Activated CD4-positive, CD25-positive, alpha-beta regulatory T cell treated with anti-CD3 and anti-CD28 coated beads, Interleukin-2, amount 50 U/mL, for 16 hours (primary cell): Measurements from ENCODE around the gene OR51F2.
"Not testable (repeated sequence)": the region's sequence is repeated elsewhere in the genome, so short reads cannot be mapped to it uniquely, and the experiment has no call there.

Source experiments
- DNase-seq: peaks from one replicate; pipeline ENCODE4 v3.0.0-alpha.2; 2020; ENCODE audit warnings: low read depth, low spot score

OR51F2 gene, protein sequence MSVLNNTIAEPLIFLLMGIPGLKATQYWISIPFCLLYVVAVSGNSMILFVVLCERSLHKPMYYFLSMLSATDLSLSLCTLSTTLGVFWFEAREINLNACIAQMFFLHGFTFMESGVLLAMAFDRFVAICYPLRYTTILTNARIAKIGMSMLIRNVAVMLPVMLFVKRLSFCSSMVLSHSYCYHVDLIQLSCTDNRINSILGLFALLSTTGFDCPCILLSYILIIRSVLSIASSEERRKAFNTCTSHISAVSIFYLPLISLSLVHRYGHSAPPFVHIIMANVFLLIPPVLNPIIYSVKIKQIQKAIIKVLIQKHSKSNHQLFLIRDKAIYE

DNA sequence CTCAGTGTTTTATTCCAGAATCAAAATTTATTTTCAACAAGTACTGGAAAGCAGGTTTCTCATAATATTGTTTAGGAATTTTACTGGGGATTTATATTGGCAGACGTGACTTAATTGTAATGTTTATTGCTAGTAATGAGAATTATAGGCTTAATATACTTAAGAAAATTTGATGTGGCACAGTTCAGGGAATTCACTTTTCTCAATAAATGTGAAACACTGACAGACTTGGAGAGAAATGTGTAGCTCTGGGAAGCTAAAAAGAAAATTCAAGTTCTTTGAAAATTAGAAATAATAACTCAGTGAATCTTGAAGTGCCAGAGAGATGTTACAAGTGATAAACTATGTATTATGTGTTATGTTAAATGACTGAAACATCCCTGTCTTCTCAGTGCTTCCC is at the start of gene OR51F2:
Gene OR51F2 (plus strand): TSS at position 301 of the 400 bp plus-strand sequence. CDS start 101 bp downstream, outside the sequence.
- DNase-seq = no peak

DNA sequence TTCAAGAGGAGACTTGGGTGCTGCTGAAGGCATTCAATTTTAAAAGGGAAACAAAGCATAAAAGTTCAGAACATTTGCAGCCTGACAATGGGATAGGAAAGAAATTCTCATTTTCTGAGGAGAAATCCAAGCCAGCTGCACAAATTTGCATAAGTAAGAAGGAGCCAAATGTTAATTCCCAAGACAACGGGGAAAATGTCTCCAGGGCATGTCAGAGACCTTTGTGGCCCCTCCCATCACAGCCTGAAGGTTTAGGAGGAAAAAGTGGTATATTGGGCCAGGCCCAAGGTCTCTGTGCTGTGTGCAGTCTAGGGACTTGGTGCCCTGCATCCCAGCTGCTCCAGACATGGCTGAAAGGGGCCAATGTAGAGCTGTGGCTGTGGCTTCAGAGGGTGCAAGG is 38.7 kb upstream of the OR51F2 start:
- no peak for DNase-seq

DNA sequence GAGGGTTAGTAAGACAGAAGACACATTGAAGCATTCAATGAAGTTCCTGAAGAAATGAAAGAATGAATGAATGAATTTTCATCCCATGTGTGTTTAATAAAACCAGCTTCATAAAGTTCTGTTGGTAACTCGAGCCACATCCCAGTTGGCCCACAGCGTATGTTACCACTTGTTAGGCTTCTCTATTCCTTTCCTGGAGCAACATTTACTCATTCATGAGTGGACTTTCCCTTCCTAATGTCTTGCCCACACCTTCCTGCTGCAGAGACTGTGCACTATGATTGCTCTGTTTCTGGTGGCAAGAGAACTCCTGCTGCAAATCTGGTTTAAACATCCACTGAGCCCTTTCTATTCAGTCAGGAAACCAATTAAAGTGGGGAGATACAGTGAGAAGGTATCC is 23.9 kb upstream of the OR51F2 start:
- DNase-seq = no peak

DNA sequence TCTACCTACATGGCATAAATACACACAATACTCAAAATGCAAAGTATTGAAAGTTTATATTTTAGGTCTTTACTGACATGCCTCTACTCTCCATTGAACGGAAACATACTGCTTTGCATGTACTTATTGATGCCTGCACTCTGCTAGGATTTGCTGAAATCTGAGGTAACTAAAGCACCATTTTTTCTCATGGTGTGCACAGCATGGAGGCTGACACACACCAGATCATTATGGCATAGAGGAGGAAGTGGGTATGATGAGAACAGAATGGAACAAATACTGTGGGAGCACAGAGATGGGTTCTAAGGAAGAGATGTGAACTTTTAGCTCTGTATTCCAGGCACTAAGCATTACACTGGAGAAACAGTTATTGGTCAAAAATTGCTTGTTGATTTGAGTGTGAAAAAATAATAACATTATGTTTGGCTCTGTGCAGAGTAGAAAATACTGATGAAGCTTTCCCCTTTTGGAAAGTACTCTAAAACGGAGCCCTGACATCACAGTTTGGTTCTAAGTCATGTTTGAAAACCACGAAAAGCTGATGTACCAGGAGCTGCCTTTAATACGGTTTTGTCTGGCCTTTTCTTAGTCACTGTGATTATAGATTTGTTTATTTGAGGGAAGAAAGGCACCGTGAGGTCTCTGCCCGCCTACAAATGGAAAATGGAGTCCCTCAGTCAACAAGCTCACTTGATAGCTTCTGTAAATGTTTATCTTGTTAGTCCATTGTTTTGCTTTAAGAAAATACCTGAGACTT is 22.5 kb upstream of the OR51F2 start:
- DNase-seq = no peak

DNA sequence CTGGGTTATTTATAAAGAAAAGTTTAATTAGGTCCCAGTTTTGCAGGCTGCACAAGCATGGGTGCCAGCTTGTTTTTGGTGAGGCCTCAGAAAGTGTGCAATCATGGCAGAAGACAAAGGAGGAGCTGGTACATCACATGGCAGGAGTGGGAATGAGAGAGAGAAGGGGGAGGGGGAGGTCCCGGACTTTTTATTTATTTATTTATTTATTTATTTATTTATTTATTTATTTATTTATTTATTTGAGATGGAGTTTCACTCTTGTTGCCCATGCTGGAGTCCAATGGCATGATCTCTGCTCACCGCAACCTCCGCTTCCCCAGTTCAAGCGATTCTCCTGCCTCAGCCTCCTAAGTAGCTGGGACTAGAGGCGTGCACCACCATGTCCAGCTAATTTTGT is 19.8 kb upstream of the OR51F2 start:
- not testable (repeated sequence) for DNase-seq

DNA sequence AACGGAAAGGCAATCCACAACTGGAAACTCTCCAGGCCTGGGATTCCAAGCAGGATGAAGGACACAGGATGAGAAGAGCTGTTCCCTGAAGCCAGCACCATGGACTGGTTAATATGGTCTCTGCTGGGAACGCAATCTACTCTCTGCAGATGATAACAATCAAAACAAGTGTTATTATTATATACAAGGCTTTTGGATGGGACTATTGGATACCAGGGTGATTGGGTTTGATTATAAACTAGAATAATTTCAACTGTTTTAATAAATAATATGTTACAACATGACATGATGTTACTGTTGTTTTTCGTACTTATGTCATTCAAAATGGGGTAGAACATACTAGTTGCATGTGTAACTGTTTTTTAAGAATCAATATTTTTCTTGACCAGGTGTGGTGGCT is 16.8 kb upstream of the OR51F2 start, which contains the start of gene OR52R1:
Gene OR52R1 (minus strand): TSS at position 101 of the 400 bp plus-strand sequence. CDS start 0 bp downstream, at position 101.
- DNase-seq = no peak

DNA sequence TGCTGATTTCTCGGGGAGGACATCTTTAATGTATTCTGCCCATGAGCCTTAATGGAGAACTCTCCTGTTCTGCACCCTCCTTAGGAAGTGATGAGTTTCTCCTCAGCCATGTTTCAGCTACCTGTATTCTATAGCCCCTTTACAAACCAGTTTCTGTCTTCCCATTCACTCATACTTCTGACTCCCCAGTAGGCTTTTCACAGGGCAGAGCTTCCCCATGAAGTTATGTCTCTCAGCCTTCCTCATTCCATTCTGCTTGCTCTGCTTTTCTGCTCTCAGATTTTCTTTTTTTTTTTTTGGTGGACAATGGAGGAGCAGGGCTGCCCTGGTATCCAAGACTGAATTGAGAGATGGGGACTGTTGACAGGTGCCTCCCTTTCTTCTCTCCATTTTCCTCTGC is 12.6 kb upstream of the OR51F2 start:
- DNase-seq = no peak

DNA sequence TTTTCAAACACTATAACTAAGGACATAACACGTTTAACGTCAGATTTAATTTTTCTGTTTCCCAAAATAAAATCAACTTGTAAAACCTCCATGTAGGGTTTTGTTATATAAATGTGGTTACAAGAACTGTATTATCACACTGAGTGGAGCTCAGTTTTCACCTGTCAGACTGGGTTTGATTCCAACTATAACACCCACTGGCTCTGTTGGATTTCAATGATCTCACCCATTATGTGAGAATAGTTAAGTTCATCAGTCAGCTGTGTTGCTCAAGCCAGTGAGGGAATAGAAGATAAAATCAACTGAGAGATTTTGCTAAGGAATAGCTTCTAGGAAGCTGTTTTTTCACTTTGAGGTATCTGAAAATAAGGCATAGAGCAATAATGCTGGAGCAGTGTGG is 11.9 kb upstream of the OR51F2 start:
- DNase-seq = no peak

DNA sequence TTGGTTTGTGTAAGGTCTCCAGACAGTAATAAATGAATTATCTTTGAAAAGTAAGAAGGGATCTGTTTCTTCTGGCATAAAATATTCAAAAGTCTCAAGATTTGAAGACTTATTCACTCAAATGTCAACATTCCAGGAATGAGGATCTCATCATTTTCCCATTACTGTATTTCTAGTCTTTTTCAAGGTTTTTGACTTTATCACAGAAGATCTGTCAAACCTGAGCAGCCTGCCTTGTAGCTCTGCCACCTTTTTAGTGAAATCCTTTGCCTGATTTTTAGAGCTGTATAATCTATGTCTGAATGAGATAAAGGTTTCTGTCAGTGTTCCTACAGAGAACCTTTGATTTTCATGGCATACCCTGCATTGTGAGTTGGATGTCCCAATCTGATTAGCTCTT is 4.0 kb downstream of the OR51F2 start:
- DNase-seq = no peak

DNA sequence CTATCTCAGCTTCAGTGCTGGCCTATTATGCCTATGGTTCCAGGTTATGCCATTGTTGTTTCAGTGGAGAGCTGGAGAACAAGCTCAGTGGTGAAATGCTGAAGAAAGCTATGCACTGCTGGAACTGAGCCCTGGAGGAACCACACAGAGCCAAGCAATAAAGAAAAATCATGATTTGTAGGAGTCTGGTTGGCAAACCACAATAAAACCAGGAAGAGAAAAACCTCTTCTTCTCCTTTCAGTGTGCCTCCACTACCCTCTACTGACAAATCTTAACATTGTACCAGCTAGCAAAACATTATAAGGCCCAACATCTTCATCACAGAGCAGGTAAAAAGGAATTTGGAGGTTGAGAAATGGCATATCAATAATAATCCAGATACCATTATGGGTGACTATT is 5.3 kb downstream of the OR51F2 start:
- DNase-seq = no peak

DNA sequence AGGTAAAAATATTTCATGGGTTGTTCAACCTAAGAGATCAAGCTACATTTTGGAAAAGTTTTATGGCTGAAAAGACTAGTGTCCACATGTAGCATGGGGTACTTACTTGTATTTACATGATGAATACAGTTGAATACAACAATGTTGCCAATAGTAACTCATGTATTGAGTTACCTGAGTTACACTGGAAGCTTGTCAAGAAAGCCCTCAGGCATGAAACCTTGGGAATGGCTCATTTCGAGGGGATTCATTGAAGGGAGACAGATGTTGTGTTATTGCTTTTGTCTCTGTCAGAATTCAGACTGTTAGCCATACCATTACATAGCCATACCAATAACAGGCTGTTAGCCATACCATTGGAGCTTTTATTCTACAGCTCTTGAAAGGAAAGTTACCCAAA is 9.2 kb downstream of the OR51F2 start:
- no peak for DNase-seq

DNA sequence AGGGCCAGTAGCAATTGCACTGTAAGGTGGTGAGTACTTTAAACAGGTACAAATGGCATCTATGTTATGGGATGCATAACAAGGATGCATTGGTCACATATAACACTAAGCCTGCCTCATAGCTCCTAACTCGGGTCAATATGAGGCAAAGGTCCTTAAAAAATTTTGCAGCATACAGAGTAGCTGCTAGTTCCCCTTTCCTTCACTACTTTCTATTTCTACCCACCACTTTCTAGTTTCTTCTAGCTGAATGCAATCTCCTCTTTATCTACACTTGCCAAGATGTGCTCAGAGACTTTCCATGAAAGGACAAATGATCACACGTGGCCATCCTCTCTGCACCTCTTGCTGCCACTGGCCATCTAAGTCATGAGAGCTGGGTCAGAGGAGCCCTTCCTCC is 9.8 kb downstream of the OR51F2 start:
- no peak for DNase-seq

DNA sequence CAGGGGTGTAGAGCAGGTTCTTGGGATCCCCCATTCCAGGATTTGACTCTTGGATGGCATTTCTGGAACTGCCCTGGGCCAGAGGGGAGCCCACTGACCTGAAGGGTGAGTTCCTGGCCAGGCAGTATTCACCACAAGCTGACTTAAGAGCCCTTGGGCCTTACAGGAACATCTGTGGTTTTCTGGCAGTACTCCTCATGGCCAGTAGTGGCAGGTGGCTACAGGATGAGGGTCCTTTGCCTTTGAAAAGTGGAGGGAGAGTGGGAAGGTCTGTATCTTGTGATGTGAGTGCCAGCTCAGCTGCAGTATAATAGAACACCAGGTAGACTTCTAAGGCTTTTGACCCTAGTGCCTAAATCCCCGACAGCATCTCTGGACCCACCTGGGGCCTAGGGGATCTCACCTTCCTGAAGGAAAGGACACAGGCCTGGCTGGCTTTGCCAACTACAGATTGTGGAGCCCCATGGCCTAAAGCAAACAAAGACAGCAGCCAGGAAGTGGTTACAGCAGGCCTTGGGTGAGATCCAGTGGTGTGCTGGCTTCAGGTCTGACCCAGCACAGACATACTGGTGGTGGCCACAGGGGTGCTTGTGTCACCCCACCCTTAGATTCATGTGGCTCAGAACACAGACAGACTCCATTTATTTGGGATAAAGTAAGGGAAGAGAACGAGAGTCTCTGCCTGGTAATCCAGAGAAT is 18.9 kb downstream of the OR51F2 start:
- no peak for DNase-seq

DNA sequence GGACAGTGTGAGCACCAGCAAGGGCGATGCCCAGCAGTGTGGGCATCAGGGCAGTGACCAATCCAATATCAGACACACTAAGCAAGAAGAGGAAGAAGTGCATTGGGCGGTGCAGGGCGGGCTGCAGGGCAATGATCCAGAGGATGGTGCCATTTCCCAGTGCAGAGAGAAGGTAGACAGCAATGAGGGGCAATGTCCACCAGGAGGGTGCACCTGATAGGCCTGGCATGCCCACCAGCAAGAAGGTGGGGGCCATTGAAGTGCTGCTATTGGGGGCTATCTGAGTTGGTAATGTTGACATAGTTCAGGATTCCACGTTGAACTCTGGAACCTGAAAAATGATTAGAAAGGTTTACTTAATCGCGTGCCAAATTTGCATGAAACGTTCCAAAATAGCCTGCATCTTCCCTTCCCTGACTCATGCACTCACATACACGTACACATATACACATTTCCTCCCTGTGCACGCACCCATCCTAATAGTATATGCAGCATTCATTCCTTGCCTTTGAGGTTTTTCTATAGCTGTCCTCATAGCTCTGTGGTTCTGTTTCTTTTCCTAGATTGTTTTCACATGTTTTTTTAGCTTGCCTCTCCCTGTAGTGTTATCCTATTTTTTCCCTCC is 27.9 kb downstream of the OR51F2 start, which contains the start of gene OR51S1:
Gene OR51S1 (minus strand): TSS at position 301 of the 625 bp plus-strand sequence. CDS start 0 bp downstream, at position 301.
- no peak for DNase-seq

DNA sequence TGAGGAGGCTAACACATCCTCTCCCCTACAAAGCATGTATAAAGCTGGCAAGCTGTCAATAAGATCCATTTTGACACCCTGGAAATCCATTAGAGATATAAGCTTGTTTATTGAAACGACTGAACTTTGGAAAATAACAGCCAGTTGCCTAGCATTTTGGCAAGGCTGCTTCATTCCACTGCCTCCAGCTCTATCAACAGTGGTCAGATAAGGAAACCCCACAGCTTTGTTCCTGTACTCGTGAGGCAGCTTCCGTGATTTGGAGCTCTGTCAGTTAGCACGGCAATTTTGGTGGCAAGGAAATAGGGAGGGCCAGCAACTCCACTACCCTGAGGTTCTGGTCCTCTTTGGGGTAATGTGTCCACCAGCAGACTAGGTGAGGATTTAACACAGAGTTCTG is 29.9 kb downstream of the OR51F2 start:
- DNase-seq = no peak

DNA sequence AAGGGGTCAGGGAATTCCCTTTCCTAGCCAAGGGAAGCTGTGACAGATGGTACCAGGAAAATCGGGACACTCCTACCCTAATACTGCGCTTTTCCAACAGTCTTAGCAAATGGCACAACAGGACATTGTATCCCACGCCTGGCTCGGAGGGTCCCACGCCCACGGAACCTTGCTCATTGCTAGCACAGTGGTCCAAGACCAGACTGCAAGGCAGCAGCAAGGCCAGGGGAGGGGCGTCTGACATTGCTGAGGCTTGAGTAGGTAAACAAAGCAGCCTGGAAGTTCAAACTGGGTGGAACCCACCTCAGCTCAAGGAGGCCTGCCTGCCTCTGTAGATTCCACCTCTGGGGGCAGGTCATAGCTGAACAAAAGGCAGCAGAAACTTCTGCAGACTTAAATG is 33.2 kb downstream of the OR51F2 start:
- not testable (repeated sequence) for DNase-seq

DNA sequence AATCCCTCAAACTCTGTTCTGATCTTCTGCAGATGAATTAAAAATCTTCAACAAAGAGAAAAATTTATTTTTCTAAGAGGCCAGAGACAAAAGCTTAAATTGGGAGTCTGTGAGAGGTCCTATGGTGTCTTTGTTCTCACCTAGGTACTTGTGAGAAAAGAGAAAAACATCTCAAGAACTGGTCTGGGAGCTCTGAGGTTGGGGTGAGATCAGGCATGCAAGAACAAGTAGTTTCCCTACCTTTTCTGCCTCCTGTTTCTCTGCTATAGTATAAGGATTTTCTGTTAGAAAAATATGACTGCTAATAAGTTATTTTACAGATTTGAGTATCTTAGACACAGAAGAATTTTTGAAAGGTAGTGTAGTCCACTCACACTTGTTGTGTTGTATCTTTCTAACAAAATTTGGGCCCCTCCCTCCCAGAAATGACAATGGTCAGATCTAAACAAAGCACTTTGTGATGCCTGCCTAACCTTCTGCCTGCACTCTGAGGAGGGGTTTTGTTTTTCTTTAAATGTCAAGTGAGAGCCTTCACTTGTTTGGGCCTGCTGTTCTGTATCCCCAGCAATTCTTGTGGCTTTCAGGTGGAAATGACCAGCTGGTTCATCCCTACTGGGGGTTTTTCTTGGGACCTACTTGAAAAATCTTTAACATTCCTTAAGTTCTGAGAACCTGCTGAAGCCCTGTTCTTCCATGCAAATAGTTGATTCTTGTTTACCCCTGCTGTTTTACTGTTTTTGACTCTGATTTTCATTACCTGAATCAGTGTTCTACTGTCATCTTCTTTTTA is 41.5 kb downstream of the OR51F2 start:
- no peak for DNase-seq

DNA sequence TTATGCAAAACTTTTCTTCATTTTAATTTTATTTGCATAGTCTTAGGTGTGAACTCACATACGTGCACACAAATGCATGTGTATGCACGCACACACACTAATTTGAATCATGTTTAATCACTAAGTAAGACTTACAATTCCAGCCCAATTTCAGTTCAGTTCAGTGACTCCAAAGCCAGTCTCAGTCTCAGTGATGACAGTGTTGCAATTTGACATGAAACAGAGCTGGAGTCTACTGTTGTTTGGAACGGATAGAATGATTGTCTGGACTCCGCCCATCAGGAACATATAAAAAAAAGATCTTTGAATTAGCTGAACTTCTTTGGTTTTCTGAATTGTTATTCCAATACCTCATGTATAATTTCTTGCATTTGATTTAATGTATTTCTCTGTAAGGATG is 42.8 kb downstream of the OR51F2 start:
- DNase-seq = no peak

DNA sequence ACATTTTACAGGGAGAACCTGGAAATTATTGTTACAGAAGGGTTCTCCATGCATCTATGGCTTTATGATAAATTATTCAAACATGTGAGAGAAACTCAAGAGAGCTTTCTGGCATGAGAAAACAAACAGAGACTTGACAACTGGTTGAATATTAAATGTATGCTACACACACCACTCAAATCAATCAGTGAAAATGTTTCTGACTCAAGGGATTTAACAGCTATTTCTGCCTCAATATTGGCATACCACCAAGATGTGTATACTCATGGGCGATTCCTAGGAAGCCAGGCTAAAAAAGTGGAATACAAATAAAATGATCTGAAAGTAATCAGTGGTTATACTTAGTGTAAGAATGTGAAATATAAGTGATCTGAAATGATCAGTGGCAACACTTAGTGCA is 44.7 kb downstream of the OR51F2 start:
- no peak for DNase-seq
